Lung (tissue), 12 donors: Measurements from ENCODE around the gene PHACTR3. TPM values are rescaled to one million over a fixed set of nuclear protein-coding genes. Genes with fewer than 3 reads are reported as not detected.

Source experiments
- ATAC-seq: fragments of 200-7000 bp; cut with Tn5 transposase; one replicate; pipeline ENCODE4 v1.9.1; 2020; ENCODE audit warnings: moderate number of reproducible peaks; ENCODE audit not compliant: insufficient read depth, low FRiP score
- DNase-seq, 3 donors: peaks; one replicate each; pipeline ENCODE4 v3.0.0-alpha.2; 2013 to 2017
- H3K27ac ChIP-seq, 2 donors: one replicate each; pipeline ENCODE4 v1.5.1; 2013; ENCODE audit warnings: mild to moderate bottlenecking in 2 of 2, moderate library complexity in 2 of 2, control low read depth in 1 of 2, inconsistent platforms in 1 of 2, low read depth in 1 of 2, low read length in 1 of 2
- H3K27me3 ChIP-seq, 3 donors: one replicate each; pipeline ENCODE4 v1.5.1; 2013; ENCODE audit warnings: low read length in 2 of 3; ENCODE audit not compliant: control insufficient read depth in 3 of 3, insufficient read depth in 3 of 3
- H3K36me3 ChIP-seq, 4 donors: one replicate each; pipeline ENCODE4 v1.5.1; 2013; ENCODE audit warnings: low read length in 4 of 4, mild to moderate bottlenecking in 1 of 4, moderate library complexity in 1 of 4; ENCODE audit not compliant: control insufficient read depth in 4 of 4, insufficient read depth in 4 of 4
- H3K4me1 ChIP-seq, 5 donors: one replicate each; pipeline ENCODE4 v1.5.1; 2013; ENCODE audit warnings: low read length in 5 of 5, mild to moderate bottlenecking in 2 of 5, moderate library complexity in 1 of 5; ENCODE audit not compliant: control insufficient read depth in 5 of 5, insufficient read depth in 5 of 5
- H3K4me3 ChIP-seq: one replicate; pipeline ENCODE4 v1.5.1; 2013; ENCODE audit warnings: mild to moderate bottlenecking, control low read depth, moderate library complexity
- H3K9ac ChIP-seq, 2 donors: one replicate each; pipeline ENCODE4 v1.5.1; 2013; ENCODE audit warnings: low read length in 2 of 2, control low read depth in 1 of 2; ENCODE audit not compliant: insufficient read depth in 1 of 2
- H3K9me3 ChIP-seq, 4 donors: one replicate each; pipeline ENCODE4 v1.5.1; 2013; ENCODE audit warnings: low read length in 3 of 4, mild to moderate bottlenecking in 1 of 4, moderate library complexity in 1 of 4; ENCODE audit not compliant: control insufficient read depth in 4 of 4, insufficient read depth in 3 of 4
- WGBS, 2 donors: extraction: QIAGEN DNeasy Blood & Tissue Kit; methylation state at CpG; one replicate each; pipeline ENCODE4 v1.1.7; 2013; 5-methylcytosine and 5-hydroxymethylcytosine counted together
- polyA plus RNA-seq, 2 donors: library from polyadenylated mRNA; stranded (reverse); fragments of 200-250 nt; gene quantifications; one replicate each; pipeline ENCODE4 v1.2.1, GENCODE V29; 2013
- total RNA-seq, 2 donors: library from RNA; depleted of rRNA in 1 of 2; stranded (reverse); fragments of >200 nt in 1 of 2; gene quantifications; one replicate each; pipeline ENCODE4 v1.2.1, GENCODE V29; 2014 to 2021
- TF ChIP-seq, protein P1 (sequence below): IDR thresholded peaks from 2 replicates; pipeline ENCODE4 v1.5.1; 2012; ENCODE audit warnings: mild to moderate bottlenecking; ENCODE audit errors: control extremely low read depth, extremely low read depth
- donor health status: control.
- donor health status: control.
- donor health status: Bipolar disorder and iron deficiency.
- donor health status: healthy.
- donor health status: DM: yes; HTN: yes; CAD: no.

The PHACTR3 gene
- total and polyA plus RNA-seq, 4 donors = 3.8 to 12.0 (median 5.9) TPM

DNA sequence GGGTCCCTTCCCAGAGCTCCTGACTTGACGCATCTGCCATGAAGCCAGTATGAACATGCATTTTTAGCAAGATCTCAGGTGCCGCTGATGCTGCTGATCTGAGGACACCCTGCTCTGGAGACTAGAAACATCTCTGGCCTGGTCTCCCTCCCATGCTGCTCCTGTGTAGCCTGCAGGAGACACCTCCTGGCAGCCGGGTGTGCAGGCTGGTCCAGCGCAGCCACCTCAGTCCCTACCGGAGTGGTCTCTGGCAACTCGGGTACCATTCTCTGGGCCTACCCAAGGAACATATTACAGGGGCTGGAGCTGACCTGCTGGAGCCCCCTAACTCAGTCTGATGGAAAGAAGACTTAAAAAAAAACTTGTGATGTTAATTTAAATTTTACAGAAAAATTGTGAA lies 20.1 kb downstream of the PHACTR3 start:
- H3K9me3 ChIP-seq = peaks cover 0 to 10% (median 0%) of the 10 kb centered on the region in 4 donors
- peaks cover 0 to 34% (median 2%) of the 10 kb centered on the region in 3 donors for H3K27me3 ChIP-seq
- 90% methylated on average over 6 of the region's 6 CpGs for WGBS, 2 donors
- no peaks in the 10 kb centered on the region for H3K4me1 ChIP-seq
- no peak for DNase-seq
- TF ChIP-seq, protein P1, sequence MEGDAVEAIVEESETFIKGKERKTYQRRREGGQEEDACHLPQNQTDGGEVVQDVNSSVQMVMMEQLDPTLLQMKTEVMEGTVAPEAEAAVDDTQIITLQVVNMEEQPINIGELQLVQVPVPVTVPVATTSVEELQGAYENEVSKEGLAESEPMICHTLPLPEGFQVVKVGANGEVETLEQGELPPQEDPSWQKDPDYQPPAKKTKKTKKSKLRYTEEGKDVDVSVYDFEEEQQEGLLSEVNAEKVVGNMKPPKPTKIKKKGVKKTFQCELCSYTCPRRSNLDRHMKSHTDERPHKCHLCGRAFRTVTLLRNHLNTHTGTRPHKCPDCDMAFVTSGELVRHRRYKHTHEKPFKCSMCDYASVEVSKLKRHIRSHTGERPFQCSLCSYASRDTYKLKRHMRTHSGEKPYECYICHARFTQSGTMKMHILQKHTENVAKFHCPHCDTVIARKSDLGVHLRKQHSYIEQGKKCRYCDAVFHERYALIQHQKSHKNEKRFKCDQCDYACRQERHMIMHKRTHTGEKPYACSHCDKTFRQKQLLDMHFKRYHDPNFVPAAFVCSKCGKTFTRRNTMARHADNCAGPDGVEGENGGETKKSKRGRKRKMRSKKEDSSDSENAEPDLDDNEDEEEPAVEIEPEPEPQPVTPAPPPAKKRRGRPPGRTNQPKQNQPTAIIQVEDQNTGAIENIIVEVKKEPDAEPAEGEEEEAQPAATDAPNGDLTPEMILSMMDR = no peak
- no peak overlapping the region for H3K27ac ChIP-seq
- no peak overlapping the region for H3K9ac ChIP-seq
- no peak for ATAC-seq
- H3K36me3 ChIP-seq = no peaks in the 10 kb centered on the region
- no peak overlapping the region for H3K4me3 ChIP-seq

DNA sequence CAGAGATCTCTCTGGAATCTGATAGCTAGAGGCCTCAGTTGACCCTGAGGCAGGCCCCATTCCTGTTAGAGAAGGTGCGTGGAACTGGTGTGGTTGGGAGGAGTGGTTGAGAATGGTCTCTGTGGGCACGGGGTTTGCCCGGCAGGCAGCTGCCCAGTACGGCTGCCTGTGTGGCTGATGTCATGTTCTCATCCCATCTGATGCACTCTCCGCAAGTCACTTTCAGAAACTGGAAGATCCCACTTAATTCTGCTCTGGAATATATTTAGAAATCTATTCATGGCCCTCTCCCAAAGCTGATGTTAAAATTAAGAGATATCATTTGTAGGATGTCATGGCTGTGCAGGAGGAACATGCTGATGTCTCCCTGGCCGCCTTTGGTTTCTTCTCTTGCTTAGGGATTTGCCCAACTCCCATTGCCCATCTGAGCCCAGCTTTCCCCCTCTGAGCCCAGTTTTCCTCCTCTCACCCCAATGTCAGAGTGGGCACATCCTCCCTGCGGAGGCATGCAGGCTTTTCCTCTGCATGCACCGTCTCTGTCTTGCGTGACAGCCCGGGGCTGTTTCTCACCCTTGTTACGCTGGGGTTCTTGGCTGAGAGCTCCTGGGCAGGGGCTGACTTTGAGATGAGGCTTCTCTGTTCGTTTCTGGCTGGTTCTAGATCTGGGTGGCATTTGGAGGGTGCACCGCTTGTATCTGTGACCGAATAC lies 21.0 kb downstream of the PHACTR3 start:
- no peaks in the 10 kb centered on the region for H3K4me1 ChIP-seq
- H3K4me3 ChIP-seq = no peak overlapping the region
- TF ChIP-seq, protein P1 = no peak
- H3K27me3 ChIP-seq = peaks cover 0 to 28% (median 2%) of the 10 kb centered on the region in 3 donors
- WGBS, 2 donors = 81 to 83% methylated on average over 14 of the region's 14 CpGs
- peaks cover 0 to 10% (median 0%) of the 10 kb centered on the region in 4 donors for H3K9me3 ChIP-seq
- H3K9ac ChIP-seq = no peak overlapping the region
- DNase-seq (no peak), ATAC-seq (no peak)
- H3K27ac ChIP-seq = no peak overlapping the region
- no peaks in the 10 kb centered on the region for H3K36me3 ChIP-seq

DNA sequence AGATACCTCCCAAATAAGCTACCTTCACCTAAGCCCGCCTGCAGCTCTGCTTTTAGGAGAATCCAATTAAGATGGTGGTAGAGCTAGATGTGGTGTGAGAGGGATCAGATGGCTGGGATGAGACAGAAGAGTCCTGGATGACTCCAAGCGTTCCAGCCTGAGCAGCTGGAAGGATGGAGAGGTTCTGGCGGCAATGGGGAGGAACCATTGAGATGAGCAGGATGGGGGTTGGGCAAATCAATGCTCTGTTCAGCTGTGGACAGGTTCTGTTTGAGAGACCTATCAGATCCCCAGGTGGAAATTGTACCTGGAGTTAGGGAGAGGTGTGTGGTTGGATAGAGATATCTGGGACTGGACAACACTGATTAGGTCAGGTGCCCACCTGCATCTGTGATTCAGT lies 23.0 kb downstream of the PHACTR3 start:
- TF ChIP-seq, protein P1 = no peak
- WGBS, 2 donors = 74 to 77% methylated on average over 3 of the region's 3 CpGs
- H3K27me3 ChIP-seq = peaks cover 0 to 19% (median 2%) of the 10 kb centered on the region in 3 donors
- peaks cover 0 to 10% (median 0%) of the 10 kb centered on the region in 4 donors for H3K9me3 ChIP-seq
- DNase-seq (no peak), ATAC-seq (no peak)
- no peaks in the 10 kb centered on the region for H3K4me1 ChIP-seq
- no peak overlapping the region for H3K9ac ChIP-seq
- H3K36me3 ChIP-seq = no peaks in the 10 kb centered on the region
- H3K27ac ChIP-seq = no peak overlapping the region
- H3K4me3 ChIP-seq = no peak overlapping the region
